ENCODE measurements around the gene PSMB5. TPM values are rescaled to one million over a fixed set of nuclear protein-coding genes. Genes with fewer than 3 reads are reported as not detected.
A peak's percentile ranks its signal among the peaks of the same experiment; 100 is the strongest.

The PSMB5 gene
- total and polyA plus RNA-seq, 9 of the 15 experiments (the other 6 are each of a cell fraction or from before 2014, with no cell fraction given): 198 to 1,870 (median 269) TPM

- TF ChIP-seq ZNF639 (CRISPR knock-in tag; conservative IDR thresholded peaks at IDR 0.05 in 1 of 2, IDR thresholded peaks at IDR 0.05 in 1 of 2): no peak
- TF ChIP-seq SIN3B (IDR thresholded peaks at IDR 0.05; ENCODE audit: low read depth): no peak
- TF ChIP-seq ETV5 (CRISPR knock-in tag; IDR thresholded peaks at IDR 0.05; ENCODE audit: low read depth): no peak
- peak; percentile 69; the same call in 1 of the 2 replicates for TF ChIP-seq HNRNPUL1 (IDR thresholded peaks at IDR 0.05; ENCODE audit: low read length)
- TF ChIP-seq GMEB1 (CRISPR knock-in tag; IDR thresholded peaks at IDR 0.05): no peak
- TF ChIP-seq ZBTB26 (CRISPR knock-in tag; IDR thresholded peaks at IDR 0.05): no peak
- TF ChIP-seq IFI16 (CRISPR knock-in tag; IDR thresholded peaks at IDR 0.05): no peak
- no peak for TF ChIP-seq ZNF592 (IDR thresholded peaks at IDR 0.05)
- TF ChIP-seq FOXJ3 (CRISPR knock-in tag; IDR thresholded peaks at IDR 0.05): no peak
- no peak for TF ChIP-seq ARID2 (IDR thresholded peaks at IDR 0.05)
- no peak for TF ChIP-seq NFE2 (IDR thresholded peaks at IDR 0.05; ENCODE audit: low read depth)
Observed at GRCh38 chr14:23056145-23056955, 21.6 kb upstream of the PSMB5 start (continued).
